Activated T-helper 1 cell treated with Interleukin-2 at 50 U/mL for 16 hours (primary cell): ENCODE results near the gene FMN1.

Experiments
- DNase-seq: peaks from one replicate; pipeline ENCODE4 v3.0.0-alpha.2; 2020; ENCODE audit warnings: low read depth

The FMN1 gene

GRCh38 chr15:32828507-32829186 is 365.9 kb downstream of the FMN1 start:
- DNase-seq, result no peak

GRCh38 chr15:32826685-32827084 is 367.8 kb downstream of the FMN1 start:
- no peak for DNase-seq

- no peak for DNase-seq
These were observed 369.3 kb downstream of the FMN1 start for GRCh38 chr15:32825219-32825618.

GRCh38 chr15:32824777-32825176 is 369.7 kb downstream of the FMN1 start:
- DNase-seq, result no peak

- no peak for DNase-seq
These were observed 370.8 kb downstream of the FMN1 start for GRCh38 chr15:32823750-32824149.

- no peak for DNase-seq
These were observed 371.8 kb downstream of the FMN1 start for GRCh38 chr15:32822739-32823138.

- no peak for DNase-seq
These were observed 375.1 kb downstream of the FMN1 start for GRCh38 chr15:32819448-32819847.

- no peak for DNase-seq
These were observed 375.6 kb downstream of the FMN1 start for GRCh38 chr15:32818758-32819447.

- no peak for DNase-seq
These were observed 376.9 kb downstream of the FMN1 start for GRCh38 chr15:32817577-32817976.

- no peak for DNase-seq
These were observed 387.2 kb downstream of the FMN1 start for GRCh38 chr15:32807331-32807730.

- no peak for DNase-seq
These were observed 390.9 kb downstream of the FMN1 start for GRCh38 chr15:32803631-32804030.

GRCh38 chr15:32802286-32802936 is 392.1 kb downstream of the FMN1 start:
- DNase-seq, result no peak

- DNase-seq, result no peak
These were observed 394.5 kb downstream of the FMN1 start for GRCh38 chr15:32799936-32800535.

- no peak for DNase-seq
These were observed 397.7 kb downstream of the FMN1 start for GRCh38 chr15:32796856-32797255.

GRCh38 chr15:32794973-32795372 is 399.5 kb downstream of the FMN1 start:
- no peak for DNase-seq

- no peak for DNase-seq
These were observed 402.1 kb downstream of the FMN1 start for GRCh38 chr15:32792436-32792835.

- no peak for DNase-seq
These were observed 404.0 kb downstream of the FMN1 start for GRCh38 chr15:32790352-32790999.

- DNase-seq, result no peak
These were observed 406.6 kb downstream of the FMN1 start for GRCh38 chr15:32787949-32788348.

- no peak for DNase-seq
These were observed 407.6 kb downstream of the FMN1 start for GRCh38 chr15:32786906-32787305.

- no peak for DNase-seq
These were observed 409.9 kb downstream of the FMN1 start for GRCh38 chr15:32784581-32784980.

GRCh38 chr15:32781781-32782180 is 412.7 kb downstream of the FMN1 start:
- DNase-seq, result no peak

GRCh38 chr15:32778391-32779176 is 415.9 kb downstream of the FMN1 start:
- no peak for DNase-seq
